Coronary artery (tissue), 2 donors: ENCODE results near the gene ACSF3.

ENCODE experiments used
- DNase-seq: peaks from one replicate; pipeline ENCODE4 v3.0.0-alpha.2; 2017; ENCODE audit warnings: low spot score
- H3K27ac ChIP-seq, 2 donors: fragments of 200-600 bp; sonication (generic); one replicate each; pipeline ENCODE4 v1.5.1; 2016 to 2019
- H3K4me3 ChIP-seq: fragments of 200-600 bp; sonication (generic); 2 replicates; pipeline ENCODE4 v1.5.1; 2016; ENCODE audit warnings: mild to moderate bottlenecking, moderate library complexity
- TF ChIP-seq, protein P1 (sequence below): fragments of 200-600 bp; sonication (generic); IDR thresholded peaks from one replicate; pipeline ENCODE4 v1.5.1; 2019; ENCODE audit warnings: antibody characterized with exemption

The ACSF3 gene

DNA sequence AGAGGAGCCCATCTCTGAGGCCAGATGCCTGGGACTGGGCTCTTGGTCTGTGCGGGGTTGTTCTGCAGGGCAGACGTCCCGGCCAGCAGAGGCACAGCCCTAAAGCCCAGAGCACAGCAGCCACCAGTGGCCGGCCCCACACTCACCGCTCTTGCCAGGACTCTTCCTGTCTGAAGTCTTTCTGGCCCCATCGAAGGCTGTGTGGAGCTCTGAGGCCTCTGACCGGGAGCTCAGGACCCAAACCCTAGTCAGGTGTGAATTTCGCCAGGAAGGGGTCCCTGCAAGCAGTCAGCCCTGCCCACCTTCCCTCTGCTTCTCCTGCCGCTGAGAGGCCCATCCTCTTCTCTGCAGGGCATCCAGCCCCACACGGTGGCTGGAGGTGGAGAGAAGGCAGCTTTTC, 10.7 kb downstream of the ACSF3 start:
- Histone ChIP-seq H3K4me3 (no peak overlapping the region), H3K27ac (no peak overlapping the region)
- TF ChIP-seq, protein P1, sequence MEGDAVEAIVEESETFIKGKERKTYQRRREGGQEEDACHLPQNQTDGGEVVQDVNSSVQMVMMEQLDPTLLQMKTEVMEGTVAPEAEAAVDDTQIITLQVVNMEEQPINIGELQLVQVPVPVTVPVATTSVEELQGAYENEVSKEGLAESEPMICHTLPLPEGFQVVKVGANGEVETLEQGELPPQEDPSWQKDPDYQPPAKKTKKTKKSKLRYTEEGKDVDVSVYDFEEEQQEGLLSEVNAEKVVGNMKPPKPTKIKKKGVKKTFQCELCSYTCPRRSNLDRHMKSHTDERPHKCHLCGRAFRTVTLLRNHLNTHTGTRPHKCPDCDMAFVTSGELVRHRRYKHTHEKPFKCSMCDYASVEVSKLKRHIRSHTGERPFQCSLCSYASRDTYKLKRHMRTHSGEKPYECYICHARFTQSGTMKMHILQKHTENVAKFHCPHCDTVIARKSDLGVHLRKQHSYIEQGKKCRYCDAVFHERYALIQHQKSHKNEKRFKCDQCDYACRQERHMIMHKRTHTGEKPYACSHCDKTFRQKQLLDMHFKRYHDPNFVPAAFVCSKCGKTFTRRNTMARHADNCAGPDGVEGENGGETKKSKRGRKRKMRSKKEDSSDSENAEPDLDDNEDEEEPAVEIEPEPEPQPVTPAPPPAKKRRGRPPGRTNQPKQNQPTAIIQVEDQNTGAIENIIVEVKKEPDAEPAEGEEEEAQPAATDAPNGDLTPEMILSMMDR = no peak
- no peak for DNase-seq

GRCh38 chr16:89104930-89105571, 11.4 kb downstream of the ACSF3 start:
- no peak for DNase-seq
- TF ChIP-seq, protein P1 = no peak

DNA sequence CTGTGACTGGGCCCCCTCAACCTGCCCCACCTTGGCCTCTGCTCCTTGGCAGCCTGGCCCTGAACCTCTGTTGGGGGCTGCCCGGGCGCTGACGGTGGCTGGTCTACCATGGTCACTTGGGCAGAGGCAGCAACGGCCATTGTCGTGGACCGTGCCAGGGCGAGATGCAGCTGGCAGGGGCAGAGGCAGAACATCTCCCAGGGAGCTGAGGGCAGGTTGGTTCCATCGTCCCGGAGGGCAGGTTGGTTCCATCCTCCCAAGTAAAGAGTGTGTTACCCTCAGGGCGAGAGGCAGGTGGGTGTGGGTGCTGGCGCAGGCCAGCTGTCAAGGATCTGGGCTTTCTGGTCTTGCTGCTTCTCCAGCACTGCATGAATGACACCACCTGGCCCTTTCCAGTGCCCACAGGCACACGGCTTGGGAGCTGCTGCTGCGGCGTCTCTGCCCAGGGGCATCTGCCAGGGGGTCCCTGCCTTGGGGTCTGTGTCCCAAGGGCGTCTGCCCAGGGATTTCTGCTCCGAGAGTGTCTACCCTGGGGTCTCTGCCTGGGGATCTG, 12.0 kb downstream of the ACSF3 start:
- TF ChIP-seq, protein P1 = no peak
- no peak overlapping the region for H3K4me3 ChIP-seq
- no peak overlapping the region for H3K27ac ChIP-seq
- DNase-seq = no peak

More at GRCh38 chr16:89104930-89105571, 11.4 kb downstream of the ACSF3 start:
- Histone ChIP-seq H3K27ac (no peak overlapping the region), H3K4me3 (no peak overlapping the region)

- H3K27ac ChIP-seq = no peak overlapping the region
- TF ChIP-seq, protein P1 = no peak
- no peak overlapping the region for H3K4me3 ChIP-seq
- DNase-seq = no peak
These were observed 13.0 kb downstream of the ACSF3 start for GRCh38 chr16:89106533-89107202.

- TF ChIP-seq, protein P1 = no peak
- Histone ChIP-seq H3K4me3 (no peak overlapping the region), H3K27ac (no peak overlapping the region)
- DNase-seq = no peak
These were observed 13.5 kb downstream of the ACSF3 start for GRCh38 chr16:89107203-89107582.

- DNase-seq = no peak
- no peak overlapping the region for H3K4me3 ChIP-seq
- TF ChIP-seq, protein P1 = no peak
- no peak overlapping the region for H3K27ac ChIP-seq
These were observed 14.8 kb downstream of the ACSF3 start for GRCh38 chr16:89108416-89108815.

DNA sequence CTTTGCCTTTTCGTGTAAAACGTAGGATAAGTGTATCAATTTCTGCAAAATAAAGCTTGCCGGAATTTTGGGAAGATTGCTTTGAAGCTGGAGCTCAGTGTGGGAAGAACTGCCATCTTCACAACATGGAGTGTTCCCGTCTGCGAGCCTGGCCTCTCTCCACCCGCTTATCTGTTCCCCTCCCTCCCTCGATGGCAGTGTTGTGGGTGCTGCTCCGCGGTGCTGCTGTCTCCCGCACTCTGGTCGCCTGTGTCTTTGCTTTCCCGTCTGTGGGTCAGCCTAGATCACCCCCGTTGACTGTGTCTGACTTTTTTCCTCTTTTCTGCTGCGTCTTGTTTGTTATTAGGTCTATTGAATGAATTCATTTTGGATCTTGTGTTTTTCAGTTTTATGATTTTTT, 17.0 kb downstream of the ACSF3 start:
- Histone ChIP-seq H3K4me3 (no peak overlapping the region), H3K27ac (no peak overlapping the region)
- TF ChIP-seq, protein P1 = no peak
- no peak for DNase-seq
